Measurements from ENCODE around the gene PDE4B. TPM values are rescaled to one million over a fixed set of nuclear protein-coding genes. Genes with fewer than 3 reads are reported as not detected.
A peak's percentile ranks its signal among the peaks of the same experiment; 100 is the strongest.

The PDE4B gene
- polyA plus RNA-seq, 1 donor from 2014 or later = 84.3 TPM

DNA sequence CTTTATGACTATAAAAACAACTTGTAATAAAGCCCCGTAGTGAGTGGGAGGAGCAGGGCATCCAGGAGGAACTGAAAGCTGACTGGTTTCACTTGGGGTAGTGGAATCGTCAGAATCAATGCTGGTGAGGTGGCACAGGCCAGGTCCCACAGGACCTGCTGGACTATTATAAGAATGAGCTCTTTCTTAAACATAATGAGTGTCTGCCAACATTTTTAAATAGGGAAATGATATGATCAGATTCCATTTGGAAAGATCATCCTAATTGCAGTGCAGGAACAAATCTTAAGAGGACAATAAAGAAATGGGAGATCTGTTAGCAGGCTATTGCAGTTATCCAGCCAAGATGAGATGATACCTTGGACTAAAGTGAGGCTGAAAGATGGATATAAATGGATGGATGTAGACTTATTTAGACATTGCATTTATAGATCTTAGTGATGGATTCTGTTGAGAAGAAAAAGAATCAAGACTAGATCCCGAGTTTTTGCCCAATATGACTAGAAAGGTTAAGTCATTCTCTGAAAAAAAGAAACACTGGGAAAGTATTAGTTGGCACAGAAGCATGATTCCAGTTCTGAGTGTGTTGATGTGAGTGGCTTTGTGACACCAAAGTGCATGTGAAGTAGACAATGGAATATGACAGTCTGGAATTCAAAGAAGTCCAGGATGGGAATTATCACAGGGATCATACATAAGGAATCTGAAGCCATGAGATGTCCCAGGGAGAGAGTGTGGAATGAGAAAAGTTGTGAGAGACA, 587.9 kb downstream of the PDE4B start:
- Mint-ChIP-seq H3K27ac (peak overlapping the region; percentile 85 to 98 (median 92)), H3K9me3 (peaks cover 0 to 2% (median 0%) of the 10 kb centered on the region in 3 donors), H3K27me3 (no peaks in the 10 kb centered on the region), H3K36me3 (no peaks in the 10 kb centered on the region), H3K4me3 (peak overlapping the region; percentile 58 to 85 (median 74)), H3K4me1 (peaks cover 43 to 53% (median 44%) of the 10 kb centered on the region in 3 donors)

DNA sequence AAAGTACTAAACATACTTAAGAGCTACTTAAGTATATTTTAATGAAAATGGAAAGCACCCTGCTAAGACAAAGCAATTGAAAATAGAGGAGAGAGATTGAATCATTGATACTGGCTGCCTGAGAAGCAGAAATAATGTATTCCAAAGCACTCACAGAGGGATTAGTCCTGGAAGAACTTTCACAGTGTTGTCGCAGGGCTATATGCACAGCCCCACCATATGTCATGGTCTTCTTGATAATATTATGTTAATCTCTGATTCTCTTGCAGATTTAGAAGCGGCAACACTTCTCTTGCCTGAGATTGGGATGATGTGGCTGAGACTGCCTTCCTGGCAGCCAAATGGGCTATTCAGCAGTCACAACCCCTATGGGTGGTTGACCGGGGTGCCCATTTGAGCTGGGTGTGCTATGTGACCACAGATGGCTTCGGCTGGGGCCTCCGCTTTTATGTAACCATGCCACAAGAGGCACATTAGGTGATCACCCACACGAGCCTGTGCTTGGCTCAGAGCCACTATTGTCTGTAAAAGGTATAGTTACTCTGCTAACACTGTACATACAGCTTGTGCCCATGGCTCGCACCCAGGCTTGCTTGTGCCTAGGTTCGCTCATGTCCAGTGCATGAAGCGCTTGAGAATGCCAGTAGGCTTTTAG, 589.1 kb downstream of the PDE4B start:
- H3K36me3 Mint-ChIP-seq = peaks cover 2% of the 10 kb centered on the region
- peak overlapping the region; percentile 85 to 98 (median 92) for H3K27ac Mint-ChIP-seq
- peaks cover 33 to 42% (median 36%) of the 10 kb centered on the region in 3 donors for H3K4me1 Mint-ChIP-seq
- peak overlapping the region; percentile 3 to 85 (median 41) for H3K4me3 Mint-ChIP-seq
- H3K27me3 Mint-ChIP-seq = no peaks in the 10 kb centered on the region
- peaks cover 4 to 5% (median 5%) of the 10 kb centered on the region in 3 donors for H3K9me3 Mint-ChIP-seq

DNA sequence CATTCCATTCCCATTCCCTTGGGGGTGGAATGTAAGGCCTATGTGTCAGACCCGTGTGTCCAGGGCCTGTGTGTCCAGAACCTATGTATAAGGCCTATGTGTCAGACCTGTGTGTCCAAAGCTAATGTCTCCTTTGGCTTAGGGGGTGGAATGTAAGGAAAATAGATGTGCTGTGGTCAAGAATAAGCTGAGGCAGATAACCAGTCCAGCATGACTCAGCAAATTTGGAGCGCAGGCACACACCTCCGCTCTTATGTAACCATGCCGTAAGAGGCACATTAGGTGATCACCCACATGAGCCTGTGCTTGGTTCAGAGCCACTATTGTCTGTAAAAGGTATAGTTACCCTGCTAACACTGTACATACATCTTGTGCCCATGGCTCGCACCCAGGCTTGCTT, 590.5 kb downstream of the PDE4B start:
- Mint-ChIP-seq H3K9me3 (peaks cover 5% of the 10 kb centered on the region in 3 donors), H3K4me1 (peaks cover 29 to 33% (median 31%) of the 10 kb centered on the region in 3 donors), H3K36me3 (peaks cover 3% of the 10 kb centered on the region), H3K27ac (no peak overlapping the region), H3K27me3 (no peaks in the 10 kb centered on the region), H3K4me3 (no peak overlapping the region)

- Mint-ChIP-seq H3K4me3 (no peak overlapping the region), H3K36me3 (peaks cover 3% of the 10 kb centered on the region), H3K9me3 (peaks cover 5% of the 10 kb centered on the region in 3 donors), H3K27ac (no peak overlapping the region), H3K27me3 (no peaks in the 10 kb centered on the region), H3K4me1 (peaks cover 28 to 33% (median 31%) of the 10 kb centered on the region in 3 donors)
Measured at GRCh38 chr1:66383611-66384010, 590.9 kb downstream of the PDE4B start.

GRCh38 chr1:66384258-66384921, 591.7 kb downstream of the PDE4B start:
- H3K27me3 Mint-ChIP-seq = no peaks in the 10 kb centered on the region
- peaks cover 5% of the 10 kb centered on the region in 3 donors for H3K9me3 Mint-ChIP-seq
- H3K27ac Mint-ChIP-seq = peak overlapping the region in 1 of 3 donors; percentile 84
- peaks cover 3% of the 10 kb centered on the region for H3K36me3 Mint-ChIP-seq
- peaks cover 20 to 25% (median 25%) of the 10 kb centered on the region in 3 donors for H3K4me1 Mint-ChIP-seq
- H3K4me3 Mint-ChIP-seq = no peak overlapping the region

DNA sequence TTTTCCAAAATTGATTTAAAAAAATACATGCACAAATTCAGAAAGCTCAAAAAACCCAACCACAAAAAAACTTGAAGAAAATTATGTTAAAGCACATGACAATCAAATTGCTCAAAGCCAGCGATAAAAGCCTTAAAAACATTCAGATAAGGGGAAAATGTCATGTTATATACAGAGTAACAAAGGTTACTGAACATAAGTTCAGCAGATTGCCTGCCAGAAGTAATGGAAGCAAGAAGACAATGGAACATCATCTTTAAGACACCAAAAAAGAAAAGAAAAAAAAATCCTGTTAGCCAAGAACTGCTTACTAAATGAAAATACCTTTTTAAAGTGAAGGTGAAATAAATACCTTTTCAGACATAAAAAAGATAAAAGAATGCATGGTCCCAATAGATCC, 594.0 kb downstream of the PDE4B start:
- H3K4me1 Mint-ChIP-seq = peaks cover under 1 to 7% (median 6%) of the 10 kb centered on the region in 3 donors
- no peak overlapping the region for H3K27ac Mint-ChIP-seq
- H3K4me3 Mint-ChIP-seq = no peak overlapping the region
- peaks cover 5 to 9% (median 5%) of the 10 kb centered on the region in 3 donors for H3K9me3 Mint-ChIP-seq
- peaks cover 3% of the 10 kb centered on the region for H3K36me3 Mint-ChIP-seq
- no peaks in the 10 kb centered on the region for H3K27me3 Mint-ChIP-seq

DNA sequence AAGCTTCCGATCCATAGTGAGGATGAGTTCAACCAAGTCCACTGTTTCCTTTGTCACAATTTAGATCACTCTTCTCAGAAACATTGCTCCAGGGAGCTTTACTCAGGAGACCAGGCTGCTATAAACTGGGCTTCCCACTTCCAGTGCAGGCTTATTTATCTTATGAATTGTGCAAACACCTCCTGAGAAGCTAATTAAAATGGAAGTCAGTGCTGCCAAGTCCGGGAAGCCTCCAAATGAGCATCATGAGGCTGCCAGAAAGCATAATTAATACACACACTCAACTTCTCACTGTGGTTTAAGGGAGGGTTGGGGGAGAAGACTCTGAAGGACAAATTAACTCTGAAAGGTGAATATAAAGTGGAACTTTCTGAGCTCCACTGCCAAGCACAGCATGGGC, 596.2 kb downstream of the PDE4B start:
- Mint-ChIP-seq H3K27me3 (no peaks in the 10 kb centered on the region), H3K27ac (no peak overlapping the region), H3K4me1 (peaks cover 2 to 3% (median 3%) of the 10 kb centered on the region in 3 donors), H3K9me3 (peaks cover 5 to 9% (median 5%) of the 10 kb centered on the region in 3 donors), H3K4me3 (no peak overlapping the region), H3K36me3 (peaks cover 3% of the 10 kb centered on the region)

GRCh38 chr1:66393586-66394287, 601.0 kb downstream of the PDE4B start:
- Mint-ChIP-seq H3K4me1 (peaks cover 27 to 36% (median 30%) of the 10 kb centered on the region in 3 donors), H3K4me3 (no peak overlapping the region), H3K27ac (no peak overlapping the region), H3K27me3 (no peaks in the 10 kb centered on the region), H3K36me3 (no peaks in the 10 kb centered on the region), H3K9me3 (peaks cover 0 to 4% (median 0%) of the 10 kb centered on the region in 3 donors)

GRCh38 chr1:66394603-66395002, 601.9 kb downstream of the PDE4B start:
- Mint-ChIP-seq H3K4me3 (no peak overlapping the region), H3K27me3 (no peaks in the 10 kb centered on the region), H3K9me3 (peaks cover 0 to 1% (median 0%) of the 10 kb centered on the region in 3 donors), H3K36me3 (no peaks in the 10 kb centered on the region), H3K27ac (no peak overlapping the region), H3K4me1 (peaks cover 27 to 36% (median 30%) of the 10 kb centered on the region in 3 donors)

- Mint-ChIP-seq H3K27me3 (no peaks in the 10 kb centered on the region), H3K4me1 (peaks cover 32 to 42% (median 35%) of the 10 kb centered on the region in 3 donors), H3K9me3 (no peaks in the 10 kb centered on the region), H3K27ac (peak overlapping the region in 2 of 3 donors; percentile 18 to 73), H3K4me3 (peak overlapping the region in 2 of 4 donors; percentile 9 to 41), H3K36me3 (no peaks in the 10 kb centered on the region)
Measured at GRCh38 chr1:66395202-66396061, 602.7 kb downstream of the PDE4B start.

- H3K36me3 Mint-ChIP-seq = no peaks in the 10 kb centered on the region
- no peaks in the 10 kb centered on the region for H3K9me3 Mint-ChIP-seq
- no peaks in the 10 kb centered on the region for H3K27me3 Mint-ChIP-seq
- peak overlapping the region in 2 of 4 donors; percentile 23 to 56 for H3K4me3 Mint-ChIP-seq
- peak overlapping the region in 2 of 3 donors; percentile 35 to 73 for H3K27ac Mint-ChIP-seq
- peaks cover 37 to 51% (median 39%) of the 10 kb centered on the region in 3 donors for H3K4me1 Mint-ChIP-seq
Measured at GRCh38 chr1:66396212-66396890, 603.7 kb downstream of the PDE4B start.

DNA sequence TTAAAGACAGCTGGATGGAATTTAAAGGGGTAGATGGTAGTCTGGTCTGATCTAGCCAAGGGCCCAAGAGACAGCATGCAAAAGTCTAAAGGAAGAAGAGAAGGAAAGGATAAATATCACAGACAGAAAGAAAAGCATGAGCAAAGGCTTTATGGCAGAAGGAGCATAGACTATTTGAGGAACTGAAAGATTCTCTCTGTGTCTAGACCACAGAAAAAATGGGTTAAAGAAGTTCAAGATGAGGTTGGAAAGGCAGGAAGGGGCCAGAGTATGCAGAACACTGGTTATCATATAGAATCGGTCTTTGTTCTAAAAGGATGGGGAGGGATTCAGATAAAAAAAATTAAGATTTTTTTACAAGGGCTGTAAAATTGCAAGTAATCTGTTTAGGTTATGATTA, 604.5 kb downstream of the PDE4B start:
- Mint-ChIP-seq H3K4me1 (peaks cover 46 to 59% (median 47%) of the 10 kb centered on the region in 3 donors), H3K27me3 (no peaks in the 10 kb centered on the region), H3K9me3 (no peaks in the 10 kb centered on the region)

DNA sequence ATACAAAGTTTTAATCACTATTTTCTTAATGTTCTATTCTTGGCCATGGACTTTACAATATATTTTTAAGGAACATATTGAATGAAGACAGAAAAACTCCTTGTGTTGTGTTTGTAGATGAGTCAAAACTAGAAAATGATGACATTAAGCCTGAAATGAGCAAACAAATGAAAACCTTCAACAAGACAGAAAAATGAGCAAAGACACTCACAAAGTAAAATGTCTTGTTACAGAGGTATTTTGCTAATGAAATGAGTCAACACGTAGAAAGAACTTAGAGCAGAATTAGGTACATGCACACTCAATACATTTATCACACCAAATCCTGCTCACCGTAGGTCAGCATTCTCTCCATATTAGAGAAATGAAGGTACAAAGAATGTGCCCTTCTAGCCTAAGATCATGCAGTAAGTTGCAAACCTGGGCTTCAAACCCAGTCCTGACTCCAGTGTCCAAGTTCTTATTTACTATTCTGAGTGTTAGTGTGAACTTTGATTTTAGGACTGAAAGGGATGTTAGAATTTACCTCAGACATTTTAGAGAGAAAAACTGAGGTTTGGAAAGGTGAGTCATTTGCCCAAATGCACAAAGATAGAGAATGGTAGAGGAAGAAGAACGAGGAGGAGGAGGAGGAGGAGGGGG, 607.3 kb downstream of the PDE4B start:
- Mint-ChIP-seq H3K36me3 (no peaks in the 10 kb centered on the region), H3K4me3 (no peak overlapping the region), H3K27me3 (no peaks in the 10 kb centered on the region), H3K27ac (peak overlapping the region in 1 of 3 donors; percentile 76), H3K9me3 (no peaks in the 10 kb centered on the region), H3K4me1 (peaks cover 57 to 70% (median 57%) of the 10 kb centered on the region in 3 donors)

More for the DNA sequence above, 604.5 kb downstream of the PDE4B start:
- H3K36me3 Mint-ChIP-seq = no peaks in the 10 kb centered on the region
- peak overlapping the region; percentile 35 to 73 (median 54) for H3K27ac Mint-ChIP-seq
- peak overlapping the region in 3 of 4 donors; percentile 0 to 84 (median 56) for H3K4me3 Mint-ChIP-seq

Measured in IgD-negative memory B cell (primary cell).